Brain microvascular endothelial cell (primary cell): ENCODE measurements around the gene ZNF774.

Source experiments
- DNase-seq: peaks from one replicate; pipeline ENCODE4 v3.0.0-alpha.2; 2020
- H3K27ac ChIP-seq: fragments of 250-450 bp; sonication (Bioruptor Pico); 2 replicates; pipeline ENCODE4 v1.5.1; 2020; ENCODE audit warnings: mild to moderate bottlenecking, moderate library complexity
- H3K27me3 ChIP-seq: fragments of 250-450 bp; sonication (Bioruptor Pico); replicated peaks from 2 replicates; pipeline ENCODE4 v1.5.1; 2020; ENCODE audit warnings: mild to moderate bottlenecking
- H3K36me3 ChIP-seq: fragments of 250-450 bp; sonication (Bioruptor Pico); replicated peaks from 2 replicates; pipeline ENCODE4 v1.5.1; 2020; ENCODE audit warnings: mild to moderate bottlenecking
- H3K4me3 ChIP-seq: 2 replicates; pipeline ENCODE4 v1.5.1; 2011; ENCODE audit warnings: low read depth, mild to moderate bottlenecking, control low read depth, low read length, moderate library complexity
- CTCF ChIP-seq: IDR thresholded peaks from 2 replicates; pipeline ENCODE4 v1.5.1; 2011; ENCODE audit warnings: low read depth, mild to moderate bottlenecking, moderate library complexity, low read length, control low read depth, inconsistent platforms; ENCODE audit errors: missing control alignments
- in situ Hi-C: cut with HindIII; loops from 2 replicates; pipeline ENCODE4 v1.10.0; 2017; ENCODE audit warnings: low sequenced_read_pairs, low pct_ligation_motif_present

The ZNF774 gene

GRCh38 chr15:90358124-90359033 is 6.3 kb downstream of the ZNF774 start:
- DNase-seq = peak; percentile 45
- in situ Hi-C loops = no loop called here
- Histone ChIP-seq H3K36me3 (no peaks in the 10 kb centered on the region), H3K4me3 (no peak overlapping the region), H3K27ac (no peak overlapping the region), H3K27me3 (no peaks in the 10 kb centered on the region)
- TF ChIP-seq CTCF = no peak

- in situ Hi-C loops = no loop called here
- H3K27ac ChIP-seq = no peak overlapping the region
- H3K36me3 ChIP-seq = no peaks in the 10 kb centered on the region
- H3K27me3 ChIP-seq = no peaks in the 10 kb centered on the region
- no peak for TF ChIP-seq CTCF
- DNase-seq = no peak
- H3K4me3 ChIP-seq = no peak overlapping the region
Measured at GRCh38 chr15:90360746-90361145, 8.7 kb downstream of the ZNF774 start.

GRCh38 chr15:90362936-90363212 is 10.8 kb downstream of the ZNF774 start:
- no peaks in the 10 kb centered on the region for H3K36me3 ChIP-seq
- no peaks in the 10 kb centered on the region for H3K27me3 ChIP-seq
- no peak for TF ChIP-seq CTCF
- H3K4me3 ChIP-seq = no peak overlapping the region
- in situ Hi-C loops = no loop called here
- peak; percentile 81 for DNase-seq
- H3K27ac ChIP-seq = peak overlapping the region; percentile 96

DNA sequence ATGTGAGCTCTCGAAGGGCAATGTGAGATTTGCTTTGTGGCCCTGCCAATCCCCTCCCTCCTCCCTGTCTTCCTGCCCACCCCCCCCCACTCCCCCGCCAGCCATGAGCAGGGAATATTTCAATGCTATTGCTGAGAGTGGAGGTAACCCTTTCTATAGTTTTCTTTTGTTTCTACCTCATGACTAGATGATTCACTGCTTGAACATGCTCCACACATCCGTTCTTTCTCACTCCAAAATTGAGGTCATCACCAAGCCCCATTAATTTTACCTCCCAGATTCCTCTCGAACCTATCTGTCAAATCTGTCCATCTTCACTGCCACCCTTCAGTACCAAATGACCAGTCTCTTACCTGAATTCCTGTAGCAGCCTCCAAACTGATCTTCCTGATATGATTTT is 12.2 kb downstream of the ZNF774 start:
- Histone ChIP-seq H3K36me3 (no peaks in the 10 kb centered on the region), H3K27me3 (no peaks in the 10 kb centered on the region), H3K27ac (peak overlapping the region; percentile 55), H3K4me3 (no peak overlapping the region)
- TF ChIP-seq CTCF = no peak
- DNase-seq = no peak
- in situ Hi-C loops = no loop called here

DNA sequence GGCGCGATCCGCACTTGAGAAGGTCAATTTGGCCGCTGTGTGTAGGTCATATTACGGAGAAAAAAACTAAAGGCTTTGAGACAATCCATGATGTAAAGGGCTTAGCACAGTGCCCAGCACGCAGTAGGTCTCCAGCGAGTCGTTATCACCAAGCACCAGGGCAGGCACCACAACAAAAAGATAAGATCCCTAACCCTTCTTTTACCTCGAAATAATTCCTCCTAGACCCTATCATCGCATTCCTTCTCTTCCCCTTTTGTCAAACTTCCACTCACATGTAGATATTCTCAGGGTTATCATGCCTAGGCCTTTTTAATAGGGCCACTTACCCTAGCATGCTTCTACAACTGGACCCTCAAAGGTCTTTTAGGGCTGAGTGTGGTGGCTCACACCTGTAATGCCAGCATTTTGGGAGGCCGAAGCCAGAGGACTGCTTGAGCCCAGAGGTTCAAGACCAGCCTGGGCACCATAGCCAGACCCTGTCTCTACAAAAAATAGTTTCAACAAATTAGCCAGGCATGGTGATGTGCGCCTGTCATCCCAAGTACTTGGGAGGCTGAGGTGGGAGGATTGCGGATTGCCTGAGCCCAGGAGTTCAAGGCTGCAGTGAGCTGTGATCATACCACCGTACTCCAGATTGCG is 13.5 kb downstream of the ZNF774 start:
- no peak for DNase-seq
- H3K36me3 ChIP-seq = no peaks in the 10 kb centered on the region
- in situ Hi-C loops = no loop called here
- H3K4me3 ChIP-seq = no peak overlapping the region
- H3K27me3 ChIP-seq = no peaks in the 10 kb centered on the region
- no peak for TF ChIP-seq CTCF
- H3K27ac ChIP-seq = no peak overlapping the region

DNA sequence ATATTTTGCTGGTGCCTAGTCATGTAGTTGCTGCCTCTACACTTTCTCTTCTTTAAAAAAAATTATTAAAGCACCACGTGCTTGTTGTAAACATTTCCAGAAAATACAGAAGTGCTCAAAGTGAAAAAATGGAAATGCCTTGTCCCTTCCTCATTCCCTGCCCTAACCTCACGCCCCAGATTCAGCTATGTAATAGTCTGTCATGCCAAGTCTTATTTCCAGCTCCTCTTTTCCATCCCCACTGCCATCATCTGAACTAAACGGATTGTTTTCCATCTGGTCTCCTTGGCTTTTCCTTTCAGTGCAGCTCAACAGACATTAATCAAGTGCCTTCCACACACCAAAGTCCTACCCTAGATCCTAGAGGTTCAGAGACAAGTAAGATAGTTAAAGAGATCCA is 15.5 kb downstream of the ZNF774 start:
- Histone ChIP-seq H3K27ac (no peak overlapping the region), H3K36me3 (no peaks in the 10 kb centered on the region), H3K4me3 (no peak overlapping the region), H3K27me3 (no peaks in the 10 kb centered on the region)
- no peak for DNase-seq
- no peak for TF ChIP-seq CTCF
- in situ Hi-C loops = no loop called here
